ENCODE results near the gene TSC1. TPM values are rescaled to one million over a fixed set of nuclear protein-coding genes. Genes with fewer than 3 reads are reported as not detected.

Gene TSC1
- polyA plus RNA-seq, 5 donors = 33.4 to 64.4 (median 53.7) TPM

- peak; percentile 32 to 34 for DNase-seq
These were observed 49.3 kb downstream of the TSC1 start for GRCh38 chr9:132894862-132895835.

- no peak for DNase-seq
These were observed 50.1 kb downstream of the TSC1 start for GRCh38 chr9:132894346-132894745.

DNA sequence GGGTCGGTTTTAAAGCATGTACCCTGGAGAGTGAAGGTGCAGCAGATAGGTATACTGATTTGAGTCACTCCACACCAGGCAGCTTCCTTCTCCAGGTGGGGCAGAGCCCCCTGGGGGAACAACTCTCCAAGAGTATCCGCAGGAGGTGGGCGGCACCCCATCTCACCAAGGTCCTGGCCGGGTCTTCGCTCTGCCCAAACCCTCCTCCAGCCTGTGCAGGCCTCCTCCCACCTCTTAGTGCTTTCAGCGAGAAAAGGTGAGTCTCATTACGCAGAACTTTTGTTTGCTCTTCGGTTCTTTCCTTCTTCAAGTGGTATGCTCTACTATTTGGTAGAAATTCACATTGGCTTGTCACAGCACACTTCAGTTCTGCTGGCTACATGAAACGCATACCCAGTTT, 52.0 kb downstream of the TSC1 start:
- peak in 1 of 2 donors; percentile 24 for DNase-seq

GRCh38 chr9:132888151-132888550, 56.3 kb downstream of the TSC1 start:
- DNase-seq = no peak

DNA sequence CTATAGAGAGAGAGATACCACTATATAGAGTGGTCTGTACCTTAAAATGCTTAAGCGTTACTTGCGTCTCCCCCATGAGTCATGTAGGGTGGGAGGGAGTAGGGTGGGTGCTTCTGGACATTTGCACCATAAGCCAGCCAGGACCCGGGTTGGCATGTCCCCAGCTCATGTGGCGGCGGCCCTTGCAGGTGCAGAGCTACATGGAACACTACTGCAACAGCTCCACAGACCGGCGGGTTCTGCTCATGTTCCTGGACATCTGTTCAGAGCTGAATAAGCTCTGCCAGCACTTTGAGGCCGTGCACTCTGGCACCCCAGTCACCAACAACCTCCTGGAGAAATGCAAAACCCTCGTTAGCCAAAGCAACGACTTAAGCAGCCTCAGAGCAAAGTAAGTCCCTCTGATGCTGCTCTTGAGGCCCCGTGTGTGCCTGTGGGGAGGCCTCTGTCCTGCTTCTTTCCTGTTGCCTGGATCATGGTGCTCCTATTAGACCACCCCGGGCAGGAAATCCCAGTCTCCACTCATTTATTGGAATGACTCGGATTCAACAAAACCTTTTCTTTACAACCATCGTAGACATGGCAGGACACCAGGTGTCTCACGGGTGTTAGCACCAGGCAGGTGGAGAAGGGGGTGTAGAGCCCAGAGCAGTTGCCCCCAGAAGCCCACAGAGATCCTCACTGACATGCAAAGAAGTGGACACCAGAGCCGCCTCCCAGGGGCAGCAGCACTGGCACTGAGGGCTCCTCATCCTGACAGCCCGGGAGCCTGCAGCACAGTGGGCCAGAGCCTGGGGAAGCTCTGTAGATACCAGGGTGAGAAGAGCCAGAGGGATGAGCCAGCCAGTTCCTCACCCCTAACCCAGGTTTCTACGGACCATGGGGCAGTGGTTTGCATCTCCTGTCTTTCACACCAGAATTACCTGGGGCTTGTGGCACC, 57.0 kb downstream of the TSC1 start:
- no peak for DNase-seq

DNA sequence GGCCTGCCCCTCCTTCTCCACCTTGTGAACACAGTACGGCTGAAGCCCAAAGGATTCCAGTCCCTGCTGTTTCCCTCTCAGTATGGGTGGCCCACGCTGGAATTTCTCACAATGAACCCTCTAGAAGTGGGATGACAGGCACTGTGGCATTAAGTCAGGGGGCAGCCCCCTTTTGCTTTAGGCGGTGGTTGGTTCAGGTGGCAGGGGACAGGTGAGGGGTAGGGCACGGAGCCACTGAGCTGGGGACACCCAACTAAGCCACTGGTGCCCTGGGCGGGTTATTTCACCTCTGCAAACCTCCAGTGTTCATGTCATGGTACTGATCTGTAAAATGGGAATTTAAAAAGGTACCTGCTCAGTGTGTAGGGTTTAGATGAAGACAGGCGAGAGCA, 58.1 kb downstream of the TSC1 start:
- no peak for DNase-seq

GRCh38 chr9:132885720-132886333, 58.6 kb downstream of the TSC1 start:
- DNase-seq = no peak

DNA sequence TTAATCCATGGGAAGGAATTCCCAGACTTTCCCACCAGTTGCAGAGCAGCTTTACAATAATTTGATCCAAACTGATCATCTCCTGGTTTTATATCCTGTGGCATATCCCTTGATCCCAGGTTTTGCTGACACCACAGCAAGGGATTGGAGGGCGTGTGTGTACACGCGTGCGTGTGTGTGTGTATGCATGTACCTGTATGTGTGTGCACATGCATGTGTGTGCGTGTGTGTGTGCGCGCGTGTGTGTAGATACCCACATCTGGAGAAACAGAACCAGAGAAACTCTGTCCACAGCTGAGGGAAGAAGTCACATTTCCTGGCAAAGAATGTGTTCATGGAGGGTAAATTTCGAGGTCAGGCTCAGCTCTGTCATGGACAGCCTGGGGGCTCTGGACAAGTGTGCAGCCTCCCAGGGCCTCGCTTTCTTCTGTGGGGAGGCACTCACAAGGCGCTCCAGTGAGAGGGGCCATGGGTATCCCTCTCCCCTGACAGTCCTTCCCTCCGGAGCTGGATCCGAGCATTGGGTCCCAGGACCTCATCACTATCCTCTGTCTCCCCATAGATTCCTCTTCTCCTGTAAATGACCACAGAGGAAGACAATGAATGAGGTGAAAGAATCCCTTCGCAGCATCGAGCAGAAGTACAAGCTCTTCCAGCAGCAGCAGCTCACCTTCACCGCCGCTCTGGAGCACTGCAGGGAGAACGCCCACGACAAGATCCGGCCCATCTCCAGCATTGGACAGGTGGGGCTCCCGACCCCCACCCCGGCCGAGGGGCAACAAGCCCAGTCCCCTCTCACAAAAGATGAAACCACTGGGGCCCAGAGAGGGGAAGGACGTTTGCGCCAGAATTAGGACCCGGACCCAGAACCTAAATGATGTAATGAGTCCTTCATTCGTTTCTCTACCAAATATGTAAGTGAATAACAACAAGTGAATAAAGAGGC, 60.8 kb downstream of the TSC1 start:
- DNase-seq = no peak

DNA sequence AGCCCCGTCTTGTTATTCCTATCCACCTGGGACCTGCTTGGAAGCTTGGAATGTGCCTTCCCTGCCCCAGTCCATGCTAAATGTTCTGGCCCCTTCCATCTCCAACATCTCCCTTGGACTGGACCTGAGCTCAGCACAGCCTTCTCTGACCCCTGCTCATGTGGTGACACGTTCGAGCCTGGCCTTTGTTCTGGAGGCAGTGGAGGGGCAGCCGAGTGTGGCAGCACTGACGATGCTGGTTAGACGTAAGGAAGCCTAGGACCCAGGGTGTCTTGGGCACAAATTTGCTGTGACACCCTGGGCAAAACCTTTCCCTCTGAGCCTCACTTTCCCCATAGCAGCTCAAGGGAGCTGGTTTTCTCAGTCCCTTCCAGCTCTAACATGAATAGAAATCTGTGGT, 61.8 kb downstream of the TSC1 start:
- no peak for DNase-seq

- DNase-seq = no peak
These were observed 62.6 kb downstream of the TSC1 start for GRCh38 chr9:132881826-132882225.

DNA sequence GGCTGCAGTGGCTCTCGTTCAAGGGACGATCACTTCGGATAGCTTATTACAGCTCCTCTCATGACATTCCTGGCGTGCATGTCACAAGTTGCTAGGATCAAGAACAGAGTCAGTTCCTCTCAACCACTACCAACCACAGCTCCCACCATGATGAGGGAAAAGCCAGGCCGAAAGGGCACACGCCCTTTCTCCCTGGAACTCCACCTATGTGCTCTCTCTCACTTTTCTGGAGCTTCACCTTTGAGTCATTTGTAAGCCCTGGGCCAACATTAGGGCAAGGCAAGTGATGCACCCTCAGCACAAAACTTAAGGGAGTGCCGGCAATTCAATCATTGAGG, 64.1 kb downstream of the TSC1 start:
- no peak for DNase-seq

GRCh38 chr9:132879457-132880323, 64.7 kb downstream of the TSC1 start:
- no peak for DNase-seq

DNA sequence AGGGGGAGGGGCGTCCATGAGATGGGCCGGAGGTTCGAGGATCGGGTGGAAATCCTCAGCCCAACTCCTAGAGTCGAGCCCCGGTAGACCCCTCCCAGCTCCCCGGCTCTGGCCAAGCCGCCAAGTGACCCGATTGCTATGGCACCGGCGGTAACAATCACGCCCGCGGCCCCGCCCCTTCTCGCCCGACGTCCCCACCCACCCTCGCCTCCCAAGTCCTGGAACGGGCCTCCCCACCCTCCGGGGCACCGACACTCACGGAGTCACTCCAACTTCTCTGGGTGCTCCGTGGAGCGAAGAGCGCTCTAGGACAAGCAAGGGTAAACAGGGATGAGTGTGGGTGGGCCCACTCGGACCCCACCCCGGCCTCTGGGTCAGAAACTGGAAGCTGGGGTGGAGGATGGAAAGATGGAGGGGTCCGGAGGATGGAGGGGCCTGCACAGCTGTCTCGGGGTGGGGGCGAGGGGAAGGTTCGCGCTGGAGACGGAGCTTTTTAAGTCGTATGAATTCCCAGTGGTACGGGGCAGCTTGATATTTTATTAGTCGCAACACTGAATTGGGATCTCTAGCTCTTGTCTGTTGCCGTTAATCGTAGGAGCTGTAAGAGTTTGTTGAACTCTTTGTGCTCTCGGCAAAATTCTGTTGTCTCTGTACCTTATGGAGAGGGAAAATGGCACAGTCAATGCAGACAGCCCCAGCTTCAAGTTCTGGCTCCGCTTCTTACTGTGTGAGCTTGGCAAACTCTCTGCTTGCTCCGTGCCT, 65.5 kb downstream of the TSC1 start, which contains the start of gene SPACA9:
SPACA9 (plus strand) TSS at position 204 of the 762 bp plus-strand sequence. CDS start 5,050 bp downstream, outside the sequence.
- peak; percentile 73 to 74 for DNase-seq

DNA sequence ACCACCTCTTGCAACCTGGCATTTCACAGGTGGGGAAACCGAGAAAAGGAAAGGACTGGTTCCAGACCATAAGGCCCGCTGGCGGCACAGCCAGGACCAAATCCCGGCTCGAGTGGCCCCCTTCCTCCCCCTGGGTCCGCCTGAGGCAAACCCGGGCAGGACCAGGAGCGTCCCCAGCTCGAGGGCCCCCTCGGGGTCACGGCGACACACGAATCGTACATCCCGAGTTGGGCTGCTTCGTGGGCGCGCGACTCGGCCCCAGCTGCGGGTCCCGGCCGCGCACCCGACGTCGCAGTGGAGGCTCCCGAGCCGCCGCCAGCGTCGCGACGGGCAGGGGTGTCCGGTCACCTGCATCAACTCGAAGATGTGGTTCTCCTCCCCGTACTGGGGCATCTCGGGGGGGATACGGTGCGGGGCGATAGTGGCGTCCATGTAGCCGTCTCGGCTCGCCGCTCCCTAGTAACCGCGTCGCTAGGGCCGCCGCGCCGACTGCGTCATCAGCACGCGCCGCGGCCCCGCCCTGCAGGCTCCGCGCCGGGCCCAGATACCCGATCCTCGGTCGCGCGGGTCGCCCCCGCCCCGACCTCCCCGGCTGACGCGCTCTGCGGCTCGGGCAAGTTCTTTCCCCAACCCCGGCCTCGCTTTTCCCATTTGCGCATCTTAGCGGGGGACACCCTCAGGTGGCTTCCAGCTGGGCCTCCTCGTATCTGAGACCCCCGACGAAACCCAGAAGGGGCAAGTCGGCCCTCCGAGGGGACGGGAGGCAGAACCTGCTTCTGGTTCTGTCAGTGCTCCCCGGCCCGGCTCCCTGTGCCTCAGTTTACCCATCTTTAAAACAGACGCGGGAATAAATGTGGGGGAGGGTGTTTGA, 66.4 kb downstream of the TSC1 start, which contains the start of gene AK8:
AK8 (minus strand) TSS at position 461 of the 871 bp plus-strand sequence; CDS start at position 432, 29 bp downstream.
- DNase-seq = peak; percentile 77 to 86

DNA sequence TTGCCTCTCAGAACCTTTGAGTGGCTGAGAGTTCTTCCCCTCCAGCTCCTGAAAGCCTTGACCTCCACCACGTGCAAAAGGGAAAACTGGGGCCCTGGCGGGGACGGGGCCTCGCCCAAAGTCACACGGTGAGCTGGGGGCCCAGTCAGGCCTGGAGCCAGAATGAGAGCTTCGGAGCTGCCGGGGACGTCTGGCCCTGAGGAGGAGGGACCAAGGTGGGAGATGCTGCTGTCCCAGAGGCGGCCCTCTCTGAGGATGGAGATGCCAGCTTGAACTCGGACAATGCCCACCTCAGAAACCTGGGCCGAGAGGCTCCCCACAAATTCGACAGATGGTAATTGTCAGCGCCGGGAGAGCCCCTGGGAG, 67.0 kb downstream of the TSC1 start:
- DNase-seq = no peak

- DNase-seq = no peak
These were observed 67.6 kb downstream of the TSC1 start for GRCh38 chr9:132876849-132877248.

DNA sequence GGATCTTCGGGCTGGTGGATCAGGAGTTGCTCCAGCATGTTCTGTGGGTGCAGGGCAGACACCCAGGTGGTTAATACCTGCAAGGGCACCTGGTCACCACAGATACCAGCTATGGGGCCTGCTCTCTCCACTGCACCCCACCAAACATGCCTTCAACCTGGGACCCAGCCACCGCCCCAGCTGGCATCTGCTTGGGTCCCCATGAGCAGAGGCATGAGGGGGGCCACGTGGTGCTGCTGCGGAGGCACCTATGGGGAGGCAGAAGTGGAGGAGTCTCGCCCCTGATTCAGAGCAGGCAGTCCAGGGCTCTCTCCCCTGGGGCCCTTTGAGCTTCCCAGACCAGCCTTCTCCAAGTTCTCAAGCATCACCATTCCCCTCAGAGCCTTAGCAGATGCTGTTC, 69.3 kb downstream of the TSC1 start:
- DNase-seq = no peak

- DNase-seq = no peak
These were observed 71.0 kb downstream of the TSC1 start for GRCh38 chr9:132873403-132873802.

Measured in right lung (tissue), 5 donors.